HFFc6 (cell line): ENCODE measurements around the gene MVB12B. TPM values are rescaled to one million over a fixed set of nuclear protein-coding genes. Genes with fewer than 3 reads are reported as not detected.
A peak's percentile ranks its signal among the peaks of the same experiment; 100 is the strongest.

ENCODE experiments used
- DNase-seq: peaks from one replicate; pipeline ENCODE4 v3.0.0-alpha.2; 2018
- H3K27ac Mint-ChIP-seq: 2 replicates; pipeline ENCODE4 v1.8.0; 2020; ENCODE audit warnings: mild to moderate bottlenecking, mixed read lengths
- H3K27me3 Mint-ChIP-seq: 2 replicates; pipeline ENCODE4 v1.8.0; 2021; ENCODE audit warnings: mild to moderate bottlenecking, moderate library complexity, mixed read lengths; ENCODE audit not compliant: insufficient read depth
- H3K36me3 Mint-ChIP-seq: 2 replicates; pipeline ENCODE4 v1.8.0; 2021; ENCODE audit warnings: low read depth, mixed read lengths
- H3K4me1 Mint-ChIP-seq: 2 replicates; pipeline ENCODE4 v1.8.0; 2020; ENCODE audit warnings: low read depth, mixed read lengths
- H3K4me3 Mint-ChIP-seq: 2 replicates; pipeline ENCODE4 v1.8.0; 2020; ENCODE audit warnings: mild to moderate bottlenecking, moderate library complexity, mixed read lengths
- H3K9me3 Mint-ChIP-seq: 2 replicates; pipeline ENCODE4 v1.8.0; 2020; ENCODE audit warnings: mild to moderate bottlenecking, mixed read lengths
- CTCF ChIP-seq: fragments of 200-600 bp; sonication (generic); IDR thresholded peaks from 2 replicates; pipeline ENCODE4 v1.5.0; 2021; ENCODE audit warnings: antibody characterized with exemption, mild to moderate bottlenecking
- total RNA-seq, 6 experiments: library from RNA; stranded (reverse); fragmentation: NEBNext Ultra II Directional; extraction: Animal tissue kit (Norgen Biotek cat#: 25700); gene quantifications; 2 replicates in 1 of 6; 3 replicates in 5 of 6; pipeline ENCODE4 v1.2.3, GENCODE V29; 2021

The MVB12B gene
- total RNA-seq, 6 experiments from 2014 or later, result 4.4 to 8.3 (median 6.7) TPM

GRCh38 chr9:126517833-126518356, 191.3 kb downstream of the MVB12B start:
- DNase-seq, result no peak
- TF ChIP-seq CTCF, result no peak
- peak overlapping the region; percentile 70 for H3K27ac Mint-ChIP-seq
- peaks cover 30% of the 10 kb centered on the region for H3K27me3 Mint-ChIP-seq
- no peaks in the 10 kb centered on the region for H3K9me3 Mint-ChIP-seq
- peaks cover 30% of the 10 kb centered on the region for H3K4me1 Mint-ChIP-seq
- H3K36me3 Mint-ChIP-seq, result no peaks in the 10 kb centered on the region
- H3K4me3 Mint-ChIP-seq, result peak overlapping the region; percentile 91

GRCh38 chr9:126518763-126519162, 192.1 kb downstream of the MVB12B start:
- H3K27me3 Mint-ChIP-seq, result peaks cover 32% of the 10 kb centered on the region
- no peak for TF ChIP-seq CTCF
- no peak overlapping the region for H3K27ac Mint-ChIP-seq
- H3K9me3 Mint-ChIP-seq, result no peaks in the 10 kb centered on the region
- H3K4me3 Mint-ChIP-seq, result no peak overlapping the region
- H3K4me1 Mint-ChIP-seq, result peaks cover 38% of the 10 kb centered on the region
- no peaks in the 10 kb centered on the region for H3K36me3 Mint-ChIP-seq
- DNase-seq, result no peak

GRCh38 chr9:126519660-126520420, 193.2 kb downstream of the MVB12B start:
- no peak overlapping the region for H3K4me3 Mint-ChIP-seq
- TF ChIP-seq CTCF, result no peak
- peaks cover 38% of the 10 kb centered on the region for H3K27me3 Mint-ChIP-seq
- no peaks in the 10 kb centered on the region for H3K36me3 Mint-ChIP-seq
- no peaks in the 10 kb centered on the region for H3K9me3 Mint-ChIP-seq
- H3K4me1 Mint-ChIP-seq, result peaks cover 42% of the 10 kb centered on the region
- no peak overlapping the region for H3K27ac Mint-ChIP-seq
- no peak for DNase-seq

- Mint-ChIP-seq H3K36me3 (no peaks in the 10 kb centered on the region), H3K27me3 (peaks cover 44% of the 10 kb centered on the region), H3K27ac (no peak overlapping the region), H3K4me1 (peaks cover 42% of the 10 kb centered on the region), H3K9me3 (no peaks in the 10 kb centered on the region), H3K4me3 (no peak overlapping the region)
- TF ChIP-seq CTCF, result no peak
- DNase-seq, result no peak
Measured at GRCh38 chr9:126520453-126520852, 193.8 kb downstream of the MVB12B start.

GRCh38 chr9:126521089-126521488, 194.5 kb downstream of the MVB12B start:
- H3K4me3 Mint-ChIP-seq, result no peak overlapping the region
- TF ChIP-seq CTCF, result no peak
- H3K36me3 Mint-ChIP-seq, result no peaks in the 10 kb centered on the region
- no peak for DNase-seq
- H3K27me3 Mint-ChIP-seq, result peaks cover 50% of the 10 kb centered on the region
- no peak overlapping the region for H3K27ac Mint-ChIP-seq
- peaks cover 42% of the 10 kb centered on the region for H3K4me1 Mint-ChIP-seq
- H3K9me3 Mint-ChIP-seq, result no peaks in the 10 kb centered on the region
